VCaP (cell line): ENCODE measurements around the gene ASL.
A peak's percentile ranks its signal among the peaks of the same experiment; 100 is the strongest.

Experiments
- H3K27ac ChIP-seq: fragments of 450-650 bp; 2 replicates; pipeline ENCODE4 v1.5.1; 2017
- TF ChIP-seq, protein P1 (sequence below): fragments of 450-650 bp; conservative IDR thresholded peaks from 2 replicates; pipeline ENCODE4 v1.5.1; 2017; ENCODE audit warnings: mild to moderate bottlenecking, moderate library complexity

ASL gene

DNA sequence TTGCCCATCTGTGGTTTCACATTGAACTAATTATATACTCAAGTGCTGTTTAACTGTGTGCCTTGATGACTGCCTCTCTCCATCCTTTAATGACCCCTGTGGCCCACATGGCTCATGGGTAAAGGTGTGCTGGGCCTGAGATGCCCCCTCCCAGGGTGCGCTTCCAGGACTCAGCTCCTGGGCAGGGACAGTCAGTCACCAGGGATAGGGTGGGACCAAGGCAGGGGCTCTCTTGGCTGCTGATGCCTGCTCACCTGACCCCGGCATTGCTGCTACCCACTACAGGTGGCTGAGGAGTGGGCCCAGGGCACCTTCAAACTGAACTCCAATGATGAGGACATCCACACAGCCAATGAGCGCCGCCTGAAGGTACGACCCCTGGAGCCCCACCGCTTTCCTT, 6.5 kb downstream of the ASL start:
- TF ChIP-seq, protein P1, sequence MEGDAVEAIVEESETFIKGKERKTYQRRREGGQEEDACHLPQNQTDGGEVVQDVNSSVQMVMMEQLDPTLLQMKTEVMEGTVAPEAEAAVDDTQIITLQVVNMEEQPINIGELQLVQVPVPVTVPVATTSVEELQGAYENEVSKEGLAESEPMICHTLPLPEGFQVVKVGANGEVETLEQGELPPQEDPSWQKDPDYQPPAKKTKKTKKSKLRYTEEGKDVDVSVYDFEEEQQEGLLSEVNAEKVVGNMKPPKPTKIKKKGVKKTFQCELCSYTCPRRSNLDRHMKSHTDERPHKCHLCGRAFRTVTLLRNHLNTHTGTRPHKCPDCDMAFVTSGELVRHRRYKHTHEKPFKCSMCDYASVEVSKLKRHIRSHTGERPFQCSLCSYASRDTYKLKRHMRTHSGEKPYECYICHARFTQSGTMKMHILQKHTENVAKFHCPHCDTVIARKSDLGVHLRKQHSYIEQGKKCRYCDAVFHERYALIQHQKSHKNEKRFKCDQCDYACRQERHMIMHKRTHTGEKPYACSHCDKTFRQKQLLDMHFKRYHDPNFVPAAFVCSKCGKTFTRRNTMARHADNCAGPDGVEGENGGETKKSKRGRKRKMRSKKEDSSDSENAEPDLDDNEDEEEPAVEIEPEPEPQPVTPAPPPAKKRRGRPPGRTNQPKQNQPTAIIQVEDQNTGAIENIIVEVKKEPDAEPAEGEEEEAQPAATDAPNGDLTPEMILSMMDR: no peak
- H3K27ac ChIP-seq: no peak overlapping the region

DNA sequence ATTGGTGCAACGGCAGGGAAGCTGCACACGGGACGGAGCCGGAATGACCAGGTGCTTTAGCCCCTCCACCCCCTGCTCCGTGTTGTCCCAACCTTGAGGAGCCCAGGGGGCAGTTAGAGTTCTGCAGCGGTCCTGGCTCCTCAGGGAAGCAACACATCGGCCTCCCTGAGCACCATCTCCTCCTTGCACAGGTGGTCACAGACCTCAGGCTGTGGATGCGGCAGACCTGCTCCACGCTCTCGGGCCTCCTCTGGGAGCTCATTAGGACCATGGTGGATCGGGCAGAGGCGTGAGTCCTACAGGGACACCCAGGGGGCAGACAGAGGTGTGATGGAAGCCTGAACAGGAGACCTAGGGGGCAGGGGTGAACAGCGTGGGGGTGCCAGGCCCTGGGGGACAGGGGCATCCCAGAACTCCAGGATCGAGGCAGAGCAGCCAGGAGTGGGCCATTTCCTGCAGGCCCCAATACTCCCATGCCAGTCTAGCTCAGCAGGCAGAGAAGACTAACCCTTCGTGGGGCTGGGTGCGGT, 7.3 kb downstream of the ASL start:
- TF ChIP-seq, protein P1: no peak

DNA sequence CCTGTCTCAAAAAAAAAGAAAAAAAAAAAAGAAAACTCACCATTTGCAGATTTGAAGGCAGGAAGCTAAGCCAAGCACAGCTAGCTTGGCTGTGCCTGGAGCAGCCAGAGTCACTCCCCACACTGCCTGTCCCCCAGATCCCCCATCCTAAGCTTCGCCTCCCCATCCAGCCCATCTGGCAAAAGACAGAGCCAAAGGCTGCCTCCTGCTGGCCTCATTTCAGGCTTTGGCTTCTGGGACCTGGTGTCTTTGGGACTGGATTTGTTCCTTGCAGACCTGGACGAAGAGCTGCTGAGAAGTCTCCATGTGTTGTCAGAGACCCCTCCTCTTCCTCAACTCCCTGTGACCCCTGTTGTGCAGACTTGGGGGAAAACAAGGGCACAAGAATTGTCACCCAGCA, 8.1 kb downstream of the ASL start:
- TF ChIP-seq, protein P1: no peak
- H3K27ac ChIP-seq: no peak overlapping the region

More for the DNA sequence above, 7.3 kb downstream of the ASL start:
- no peak overlapping the region for H3K27ac ChIP-seq

DNA sequence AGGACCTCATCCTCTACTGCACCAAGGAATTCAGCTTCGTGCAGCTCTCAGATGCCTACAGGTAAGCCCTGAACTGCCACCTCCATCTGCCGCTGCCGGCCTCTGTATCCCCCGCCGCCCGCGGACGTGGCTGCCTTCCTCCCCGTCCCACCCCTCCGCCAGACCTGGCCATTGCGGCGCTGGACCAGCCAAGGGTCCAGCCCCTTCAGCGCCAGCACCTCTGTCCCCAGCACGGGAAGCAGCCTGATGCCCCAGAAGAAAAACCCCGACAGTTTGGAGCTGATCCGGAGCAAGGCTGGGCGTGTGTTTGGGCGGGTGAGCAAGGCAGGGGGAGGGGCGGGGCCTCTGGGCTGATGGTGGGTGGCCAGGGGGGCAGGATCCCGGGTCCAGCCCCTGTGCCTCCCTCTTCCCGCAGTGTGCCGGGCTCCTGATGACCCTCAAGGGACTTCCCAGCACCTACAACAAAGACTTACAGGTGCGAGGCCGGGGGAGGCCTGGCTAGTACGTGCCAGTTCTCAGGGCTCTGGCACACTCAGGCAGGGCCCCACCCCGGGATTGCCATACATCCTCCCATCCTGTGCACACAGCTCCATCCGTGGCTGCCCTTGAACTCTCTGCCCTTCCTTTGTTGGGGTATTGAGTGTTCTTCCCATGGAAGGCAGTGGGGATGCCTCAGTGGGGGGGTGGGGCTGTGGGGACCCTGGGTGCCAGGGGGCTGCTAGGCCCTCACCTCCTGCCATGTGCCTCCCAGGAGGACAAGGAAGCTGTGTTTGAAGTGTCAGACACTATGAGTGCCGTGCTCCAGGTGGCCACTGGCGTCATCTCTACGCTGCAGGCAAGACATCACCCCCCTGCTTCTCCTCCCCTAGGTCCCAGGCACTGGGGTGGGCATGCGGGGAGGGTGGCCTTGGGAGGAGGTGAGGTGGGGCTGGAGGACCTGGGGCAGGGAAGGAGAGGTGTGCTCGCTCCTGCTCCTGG, 13.5 kb downstream of the ASL start:
- TF ChIP-seq, protein P1: no peak
- no peak overlapping the region for H3K27ac ChIP-seq

DNA sequence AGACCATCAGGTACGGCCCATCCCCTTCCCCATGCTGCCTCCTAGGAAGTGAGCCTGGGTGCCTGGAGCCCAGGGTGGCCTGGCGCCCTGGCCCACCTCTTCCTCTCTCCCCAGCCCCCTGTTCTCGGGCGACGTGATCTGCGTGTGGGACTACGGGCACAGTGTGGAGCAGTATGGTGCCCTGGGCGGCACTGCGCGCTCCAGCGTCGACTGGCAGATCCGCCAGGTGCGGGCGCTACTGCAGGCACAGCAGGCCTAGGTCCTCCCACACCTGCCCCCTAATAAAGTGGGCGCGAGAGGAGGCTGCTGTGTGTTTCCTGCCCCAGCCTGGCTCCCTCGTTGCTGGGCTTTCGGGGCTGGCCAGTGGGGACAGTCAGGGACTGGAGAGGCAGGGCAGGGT, 17.0 kb downstream of the ASL start:
- TF ChIP-seq, protein P1: no peak
- no peak overlapping the region for H3K27ac ChIP-seq

DNA sequence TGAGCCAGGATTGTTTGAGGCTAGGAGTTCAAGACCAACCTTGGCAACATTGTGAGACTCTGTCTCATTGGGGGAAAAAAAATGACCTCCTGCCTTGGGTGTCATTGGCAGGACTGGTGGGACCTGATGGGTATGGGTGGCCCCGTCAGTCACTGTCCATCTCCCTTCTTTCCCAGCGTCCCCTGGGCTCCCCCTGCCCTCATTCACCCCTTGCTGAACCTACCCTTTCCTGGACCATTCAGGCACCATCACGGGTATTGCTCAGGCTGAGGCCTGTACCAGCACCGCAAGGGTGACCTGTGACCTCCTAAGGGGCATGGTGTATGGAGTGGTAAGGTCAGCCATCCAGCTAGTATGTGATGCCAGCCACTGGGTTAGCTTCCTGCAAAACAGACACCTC, 19.4 kb downstream of the ASL start:
- no peak overlapping the region for H3K27ac ChIP-seq
- TF ChIP-seq, protein P1: no peak

DNA sequence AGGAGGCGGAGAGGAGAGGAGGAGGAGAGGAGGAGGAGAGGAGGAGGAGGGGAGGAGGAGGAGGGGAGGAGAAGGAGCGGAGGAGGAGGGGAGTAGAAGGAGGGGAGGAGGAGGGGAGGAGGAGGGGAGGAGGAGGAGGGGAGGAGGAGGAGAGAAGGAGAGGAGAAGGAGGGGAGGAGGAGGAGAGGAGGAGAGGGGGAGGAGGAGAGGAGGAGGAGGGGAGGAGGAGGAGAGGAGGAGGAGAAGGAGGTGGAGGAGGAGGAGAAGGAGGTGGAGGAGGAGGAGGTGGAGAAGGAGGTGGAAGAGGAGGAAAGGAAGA, 23.6 kb downstream of the ASL start:
- TF ChIP-seq, protein P1: no peak
- H3K27ac ChIP-seq: peak overlapping the region; percentile 99
